Measurements from ENCODE around the gene ARMH3.

The ARMH3 gene

DNA sequence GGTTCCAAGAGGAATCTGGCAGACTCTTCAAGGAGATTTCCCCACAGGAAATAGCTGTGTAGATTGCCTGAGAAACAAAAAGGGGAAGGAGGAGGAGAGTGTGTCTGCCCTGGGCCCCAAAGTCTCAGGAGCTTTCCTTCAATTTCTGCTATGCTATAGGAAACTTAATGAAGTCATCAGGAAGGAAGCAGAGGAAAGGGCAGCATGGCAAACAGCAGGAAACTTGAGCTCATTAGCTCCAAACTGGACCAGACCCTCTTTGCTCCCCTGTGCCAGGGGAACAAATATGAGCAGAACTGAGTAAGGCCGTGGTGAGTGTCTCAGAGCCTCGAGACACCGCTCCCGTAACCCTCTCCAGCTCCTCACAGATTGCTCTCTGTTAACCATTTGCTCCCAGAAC is 207.6 kb downstream of the ARMH3 start:
- no peak for DNase-seq

DNA sequence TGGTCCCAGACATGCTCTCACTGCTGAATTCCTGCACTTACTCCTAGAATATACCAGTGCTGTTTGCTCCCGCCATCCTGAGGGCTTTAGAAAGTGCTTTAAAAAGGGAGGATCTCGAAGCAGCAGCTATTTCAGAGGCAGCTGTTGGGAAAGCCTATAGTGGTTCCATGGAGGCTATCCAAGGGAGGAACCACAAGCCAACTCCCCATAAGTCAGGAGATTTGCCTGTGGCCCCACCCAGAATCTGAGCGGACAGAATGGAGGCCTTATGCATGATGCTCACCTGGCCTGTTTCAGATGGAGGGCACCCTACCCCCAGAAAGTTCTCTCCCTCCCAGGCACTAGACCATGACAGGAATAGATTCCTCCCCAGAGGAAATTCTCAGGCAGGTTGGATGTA is 210.1 kb downstream of the ARMH3 start:
- DNase-seq, result no peak

DNA sequence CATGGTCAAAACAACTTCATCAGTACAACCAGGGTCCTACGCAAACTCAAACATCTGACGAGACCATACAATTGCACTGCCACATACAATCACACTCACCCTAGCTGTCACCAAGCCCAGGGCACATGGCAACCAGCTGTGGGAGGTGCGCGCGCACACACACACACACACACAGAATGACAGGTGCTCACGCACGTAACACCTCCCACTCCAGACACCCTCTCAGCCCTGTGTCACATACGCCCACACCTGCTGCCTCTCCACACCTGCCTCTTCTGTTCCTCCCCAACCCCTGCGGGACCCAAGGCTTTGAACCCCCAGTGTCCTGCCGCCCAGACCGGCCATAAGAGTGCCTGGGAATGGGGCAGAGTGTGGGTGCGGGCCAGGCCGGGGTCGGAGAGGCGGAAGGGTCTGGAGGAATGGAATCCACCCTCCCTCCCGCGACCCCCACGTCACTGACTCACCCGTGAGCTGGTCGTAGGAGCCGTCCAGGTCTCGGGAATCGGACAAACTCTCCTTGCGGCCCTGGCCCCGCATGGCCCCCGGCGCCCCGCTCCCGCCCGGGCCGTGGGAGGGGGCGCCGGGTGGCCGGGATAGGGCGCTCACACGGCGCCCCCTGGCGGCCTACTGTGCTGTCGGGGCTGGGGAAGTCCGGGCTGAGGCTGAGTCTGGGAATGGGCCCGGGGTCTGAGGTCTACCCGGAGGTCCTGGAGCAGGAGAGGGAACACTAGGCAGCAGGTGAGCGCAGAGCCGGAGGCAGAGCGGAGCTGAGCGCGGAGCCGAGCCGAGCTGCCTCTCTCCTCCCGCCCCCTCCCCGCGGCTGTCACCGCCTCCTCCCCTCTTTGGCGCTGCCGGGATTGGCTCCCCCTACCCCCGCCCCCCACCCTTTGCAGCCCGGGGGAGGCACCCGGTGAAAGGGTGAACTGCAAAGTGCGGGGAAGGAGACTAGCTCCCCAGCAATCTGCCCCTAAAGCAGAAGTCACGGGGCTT is 212.6 kb downstream of the ARMH3 start, which contains the start of gene KCNIP2:
Gene KCNIP2 (minus strand): TSS at position 769 of the 990 bp plus-strand sequence. CDS start 232 bp downstream, at position 537.
- no peak for DNase-seq

DNA sequence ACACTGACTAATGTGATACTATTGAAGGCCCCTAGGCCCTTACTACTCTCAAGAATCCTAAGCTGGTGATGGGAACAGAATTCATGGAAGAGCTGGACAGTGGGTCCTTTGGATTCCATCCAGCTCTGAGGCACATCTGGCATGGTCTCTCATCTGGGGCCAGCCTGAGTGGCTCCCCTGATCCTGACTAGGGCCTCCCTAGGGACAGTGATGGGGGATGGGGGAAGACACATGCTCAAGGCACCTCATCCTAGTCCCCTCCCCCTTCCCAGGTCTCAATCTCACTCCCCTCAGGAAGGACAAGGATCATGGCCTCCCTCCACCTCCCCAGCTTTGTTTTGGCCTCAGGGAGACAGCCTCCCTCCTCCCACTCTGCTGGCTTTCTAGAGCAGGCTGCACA is 214.1 kb downstream of the ARMH3 start:
- DNase-seq, result no peak

DNA sequence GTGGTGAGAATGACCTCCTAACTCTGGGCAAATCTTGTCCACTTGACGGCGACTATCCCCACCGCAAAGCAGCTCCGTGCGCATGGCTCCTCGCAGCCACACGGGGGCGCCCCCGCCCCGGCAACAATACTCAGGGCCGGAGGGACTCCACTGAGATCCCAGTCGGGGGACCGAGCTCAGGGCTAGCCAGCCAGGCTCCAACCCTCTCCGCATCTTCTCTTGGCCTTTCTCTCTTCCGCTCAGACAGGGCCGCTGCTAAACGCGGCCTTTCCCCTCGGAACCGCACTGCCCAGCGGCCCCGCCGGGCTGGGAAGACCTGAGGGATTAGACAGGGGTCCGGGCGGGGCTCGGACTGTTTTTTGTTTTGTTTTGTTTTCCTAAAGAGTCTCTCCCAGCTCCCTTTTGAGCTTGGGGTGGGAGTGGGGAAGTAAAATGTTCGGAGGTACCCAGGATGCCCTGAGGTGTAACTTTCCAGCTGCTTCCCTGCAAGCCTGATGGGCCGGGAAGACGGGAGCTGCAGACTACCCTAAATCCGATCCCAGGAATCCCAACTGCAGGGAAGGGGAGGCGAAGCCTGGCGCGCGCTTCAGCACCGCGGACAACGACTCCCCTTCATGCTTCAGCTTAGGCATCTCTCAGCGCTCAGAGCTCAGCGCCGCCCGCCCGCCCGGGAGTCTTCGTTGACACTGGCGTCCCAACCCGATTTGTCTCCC is 215.1 kb downstream of the ARMH3 start:
- peak; percentile 38 to 67 for DNase-seq

DNA sequence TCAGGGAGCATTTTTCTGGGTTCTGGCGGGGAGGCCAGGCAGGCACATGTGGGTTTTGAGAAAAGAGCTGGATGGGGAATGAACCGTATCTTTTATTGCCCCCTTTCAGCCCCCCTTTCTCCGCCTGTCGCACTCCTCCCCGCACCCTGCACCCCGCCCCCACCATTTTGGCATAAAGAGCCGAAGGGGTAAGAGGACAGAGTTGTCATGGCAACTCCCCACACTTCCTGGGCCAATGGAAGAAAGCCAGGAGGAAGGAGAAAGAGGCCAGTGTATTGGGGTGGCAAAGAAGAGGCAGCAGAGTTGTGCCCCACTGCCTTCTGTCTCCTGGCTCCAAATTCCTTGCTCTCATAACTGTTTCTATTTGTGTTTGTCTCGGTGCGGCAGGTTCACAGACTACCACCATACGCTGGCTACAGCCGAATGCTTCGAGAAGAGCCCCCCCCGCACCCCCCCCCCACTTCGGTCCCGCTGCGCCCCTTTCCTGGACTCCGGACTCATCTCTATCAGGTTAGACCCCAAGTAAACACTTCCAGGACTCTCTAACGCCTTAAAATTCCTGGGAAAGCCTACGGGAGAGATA is 215.8 kb downstream of the ARMH3 start:
- no peak for DNase-seq

DNA sequence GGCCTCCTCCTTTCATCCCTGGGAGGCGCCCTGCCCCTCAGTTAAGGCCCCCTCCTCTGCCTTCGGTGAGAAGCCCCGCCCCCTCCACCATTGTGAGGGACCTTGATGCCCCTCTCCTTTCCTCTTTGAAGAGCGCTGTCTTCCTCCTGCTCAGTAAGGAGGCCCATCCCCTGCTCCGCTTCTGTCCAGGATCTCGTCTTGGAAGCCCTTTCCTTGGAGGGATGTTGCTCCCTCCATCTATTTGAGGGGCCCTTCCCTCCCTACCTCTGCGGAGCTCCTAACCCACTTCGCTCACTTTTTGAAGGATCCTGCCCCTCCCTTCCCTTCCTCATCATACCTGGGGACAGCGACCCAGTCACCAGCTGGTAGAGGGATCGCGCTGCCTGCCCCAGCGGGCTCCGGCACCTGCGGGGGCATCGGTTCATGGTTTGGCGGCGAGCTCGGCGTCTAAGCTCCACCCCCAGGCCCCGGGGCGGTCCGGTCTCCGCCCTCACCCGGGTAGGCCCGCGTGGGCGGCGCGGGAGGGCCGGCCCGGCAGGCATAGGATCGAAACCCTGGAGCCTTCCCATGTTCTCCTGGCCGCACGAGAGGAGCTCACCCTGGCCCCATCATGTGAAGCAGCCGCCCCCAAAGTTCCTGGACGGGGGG is 216.4 kb downstream of the ARMH3 start:
- peak in 1 of 2 experiments; percentile 6 for DNase-seq

DNA sequence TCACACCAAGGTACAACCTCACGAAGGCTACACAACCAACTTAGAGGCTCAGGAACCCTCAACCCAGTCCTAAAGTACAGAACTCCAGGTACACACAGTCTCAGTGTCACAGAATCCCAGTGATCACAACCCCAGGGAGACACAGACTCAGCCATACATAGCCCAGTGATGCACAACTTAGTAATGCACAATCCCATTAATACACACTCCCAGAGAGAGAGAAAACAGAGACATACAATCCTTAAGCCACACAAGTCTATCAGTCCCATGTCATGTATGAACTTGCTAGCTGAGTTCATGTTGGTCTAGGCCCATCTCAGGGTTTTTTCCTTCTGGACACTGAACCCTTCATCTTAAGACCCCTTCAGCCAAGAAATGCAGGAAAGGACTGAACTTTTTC is 217.0 kb downstream of the ARMH3 start:
- DNase-seq, result no peak

DNA sequence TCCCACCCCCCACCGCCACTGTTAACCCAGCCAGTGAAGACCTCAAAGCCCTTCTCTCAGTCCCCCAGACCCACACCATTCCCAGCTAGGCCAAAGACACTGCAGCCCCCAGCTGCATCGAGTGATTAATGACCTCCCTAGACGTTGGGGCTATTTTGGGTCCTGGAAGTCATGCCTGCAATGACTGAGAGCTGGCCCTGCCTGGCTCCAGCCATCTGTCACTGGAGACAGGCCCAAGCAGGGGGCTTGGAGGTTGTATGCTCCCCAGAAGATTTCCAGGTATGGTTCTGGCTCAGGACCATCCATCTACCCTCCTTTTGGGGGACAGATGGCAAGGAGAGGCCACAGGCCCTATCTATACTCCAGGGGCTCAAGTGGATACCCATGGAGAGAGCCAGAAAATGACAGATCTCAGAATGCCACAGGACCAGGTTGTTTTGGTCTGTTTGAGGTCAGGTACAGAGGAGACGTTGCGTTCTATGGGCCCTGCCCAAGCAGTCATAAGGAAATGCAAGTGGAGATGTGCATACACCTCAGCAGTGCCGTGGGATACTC is 217.5 kb downstream of the ARMH3 start:
- DNase-seq, result peak in 1 of 2 experiments; percentile 36

DNA sequence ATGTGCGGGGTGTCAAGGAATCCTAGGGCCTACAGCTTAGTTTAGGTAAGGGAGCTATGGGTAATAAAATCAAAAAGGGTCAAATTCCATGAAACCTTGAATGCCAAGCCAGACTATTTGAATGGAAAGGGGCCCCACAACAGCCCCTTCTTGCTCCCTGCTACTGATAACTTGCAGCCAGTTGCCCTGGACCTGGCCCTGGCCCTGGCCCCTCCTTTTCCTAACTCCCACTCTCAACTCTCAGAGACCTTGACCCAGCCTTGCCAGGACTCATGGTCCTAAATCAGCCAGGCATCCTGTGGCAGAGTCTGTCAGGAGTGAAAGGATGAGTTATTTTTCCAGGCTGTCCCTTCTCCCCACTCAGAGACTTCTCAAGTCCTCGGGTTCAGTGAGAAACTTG is 218.2 kb downstream of the ARMH3 start:
- DNase-seq, result no peak

DNA sequence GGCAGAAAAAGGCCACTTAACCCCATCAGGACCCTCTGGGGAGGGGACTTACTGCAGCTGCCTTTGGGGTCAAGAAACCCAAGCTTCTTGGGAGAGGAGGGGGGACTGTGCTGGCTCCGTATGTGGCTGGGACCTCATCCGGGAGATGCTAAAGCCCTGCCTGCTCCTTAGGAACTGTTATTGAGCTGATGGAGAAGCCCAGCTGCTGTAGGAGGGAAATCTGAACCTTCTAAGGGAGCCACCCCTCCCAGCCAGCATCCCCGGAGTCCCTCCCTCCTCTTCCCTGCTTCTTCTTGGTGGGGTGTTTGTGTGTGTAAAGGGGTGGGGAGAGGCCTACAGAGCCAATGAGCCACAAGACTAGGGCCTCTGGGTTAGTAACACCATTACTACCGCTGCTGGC is 220.6 kb downstream of the ARMH3 start:
- DNase-seq, result no peak

DNA sequence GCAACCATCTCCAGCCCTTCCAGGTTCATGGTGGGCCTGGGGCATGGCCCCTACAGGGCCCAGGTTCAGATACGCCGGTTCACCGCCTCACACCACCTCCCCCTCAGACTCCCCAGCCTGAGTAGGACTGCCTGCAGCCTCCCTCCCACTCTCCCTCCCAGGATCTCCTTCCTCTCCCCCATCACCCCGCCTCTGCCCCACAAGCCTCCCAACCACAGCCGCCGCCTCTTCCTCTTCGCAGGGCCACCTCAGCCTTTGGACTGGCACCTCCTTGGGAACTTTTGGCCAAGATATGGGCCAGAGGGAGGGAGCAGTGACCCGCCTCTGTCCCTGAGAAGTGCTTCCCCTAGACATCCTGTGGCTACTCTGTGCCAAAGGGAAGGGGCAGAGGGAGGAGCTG is 221.6 kb downstream of the ARMH3 start:
- DNase-seq, result no peak

DNA sequence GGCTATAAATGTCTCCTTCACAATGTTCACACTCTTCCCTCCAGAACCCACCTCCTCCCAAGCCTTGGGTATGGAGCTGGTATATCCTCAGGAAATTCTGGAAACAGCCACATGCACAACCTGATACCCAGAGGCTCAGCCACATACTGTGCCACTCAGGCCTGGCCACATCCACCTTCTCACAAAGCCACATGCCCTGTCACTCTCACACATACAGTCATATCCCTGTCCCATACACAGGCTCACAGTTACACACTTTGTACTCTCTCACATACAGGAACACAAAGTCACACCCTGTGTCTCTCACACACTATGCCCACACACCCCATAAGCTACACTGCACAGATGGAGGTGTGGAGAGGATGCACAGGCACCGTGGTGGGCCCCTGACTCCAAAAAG is 222.5 kb downstream of the ARMH3 start:
- no peak for DNase-seq

DNA sequence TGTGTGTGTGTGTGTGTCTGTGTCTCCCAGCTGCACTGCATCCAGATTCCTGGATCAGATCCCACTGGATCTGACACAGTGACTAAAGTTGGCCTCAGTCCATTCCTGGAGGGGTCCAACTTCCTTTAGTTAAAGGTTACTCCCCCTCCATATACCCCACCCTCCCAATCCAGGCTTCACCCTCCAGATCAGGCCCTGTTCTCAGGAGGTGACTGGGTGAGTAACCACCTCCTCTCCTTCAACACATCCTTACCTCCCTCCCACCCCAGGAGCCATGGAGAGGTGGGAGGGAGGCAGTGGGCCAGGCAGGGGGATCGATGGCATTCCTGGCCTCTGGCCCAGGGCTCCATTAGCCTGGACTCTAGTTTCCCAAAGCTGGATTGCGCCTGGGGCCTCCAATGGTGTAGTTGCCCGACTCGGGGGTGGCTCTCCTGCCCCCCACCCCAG is 223.6 kb downstream of the ARMH3 start:
- no peak for DNase-seq

DNA sequence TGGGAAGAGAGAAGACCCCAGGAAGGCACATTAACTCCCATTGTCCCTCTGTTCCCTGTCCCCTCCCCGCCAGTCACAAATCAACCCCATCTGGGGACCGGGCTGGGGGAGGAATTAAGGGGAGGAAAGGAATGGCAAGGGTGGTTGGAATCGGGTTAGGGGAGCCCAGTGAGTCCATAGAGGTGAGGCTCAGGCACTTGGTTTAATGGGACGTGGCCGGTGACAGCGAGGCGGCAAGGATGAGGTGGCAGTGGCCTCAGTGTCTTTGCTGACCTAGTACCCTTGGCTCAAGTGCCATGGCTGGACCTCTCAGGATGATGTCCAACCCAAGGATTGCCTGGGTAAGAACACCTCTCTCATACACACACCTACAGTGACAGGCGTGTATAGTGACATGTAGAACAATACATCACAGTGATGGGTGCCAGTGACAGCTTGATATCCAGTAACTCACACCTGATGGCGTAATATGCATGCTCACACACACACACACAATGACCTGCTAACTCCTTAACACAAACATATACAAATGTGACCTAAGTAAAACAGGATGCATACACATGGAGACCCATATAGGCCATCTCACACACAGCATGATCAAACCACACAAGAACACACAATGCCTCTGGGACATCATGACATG is 224.7 kb downstream of the ARMH3 start:
- DNase-seq, result no peak

DNA sequence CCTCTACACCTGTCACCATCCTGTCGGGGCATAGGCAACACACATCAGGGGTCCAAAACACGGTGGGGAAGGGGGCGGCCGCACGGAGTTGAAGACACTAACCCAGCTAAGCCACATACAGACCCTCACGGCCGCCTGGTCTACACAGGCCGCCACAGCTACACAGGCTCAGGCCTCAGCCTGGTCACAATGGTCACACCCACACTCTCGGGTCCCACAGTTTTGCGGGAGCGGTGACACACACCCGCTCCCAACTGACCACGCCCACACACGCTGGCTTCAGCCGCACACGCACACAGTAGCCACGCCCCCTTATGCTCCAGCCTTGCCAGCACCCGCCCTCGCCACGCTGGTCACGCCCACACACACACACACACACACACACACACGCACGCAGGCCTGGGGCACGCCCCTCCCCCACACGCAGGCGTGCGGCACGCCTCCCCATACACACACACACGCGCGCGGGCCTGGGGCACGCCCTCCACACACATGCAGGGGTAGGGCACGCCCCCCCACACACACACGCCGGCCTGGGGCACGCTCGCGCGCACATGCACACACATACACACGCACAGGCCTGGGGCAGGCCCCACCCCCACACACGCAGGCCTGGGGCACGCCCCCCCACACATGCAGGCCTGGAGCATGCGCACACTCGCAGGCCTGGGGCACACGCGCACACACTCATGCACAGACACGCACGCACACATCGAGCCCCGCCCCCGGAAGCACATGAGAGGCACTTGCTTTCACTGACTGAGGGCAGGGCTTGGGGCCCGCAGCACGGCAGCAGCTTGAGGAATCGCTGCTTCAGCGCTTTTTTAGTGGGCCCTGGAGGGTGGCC is 225.4 kb downstream of the ARMH3 start:
- peak in 1 of 2 experiments; percentile 4 for DNase-seq

DNA sequence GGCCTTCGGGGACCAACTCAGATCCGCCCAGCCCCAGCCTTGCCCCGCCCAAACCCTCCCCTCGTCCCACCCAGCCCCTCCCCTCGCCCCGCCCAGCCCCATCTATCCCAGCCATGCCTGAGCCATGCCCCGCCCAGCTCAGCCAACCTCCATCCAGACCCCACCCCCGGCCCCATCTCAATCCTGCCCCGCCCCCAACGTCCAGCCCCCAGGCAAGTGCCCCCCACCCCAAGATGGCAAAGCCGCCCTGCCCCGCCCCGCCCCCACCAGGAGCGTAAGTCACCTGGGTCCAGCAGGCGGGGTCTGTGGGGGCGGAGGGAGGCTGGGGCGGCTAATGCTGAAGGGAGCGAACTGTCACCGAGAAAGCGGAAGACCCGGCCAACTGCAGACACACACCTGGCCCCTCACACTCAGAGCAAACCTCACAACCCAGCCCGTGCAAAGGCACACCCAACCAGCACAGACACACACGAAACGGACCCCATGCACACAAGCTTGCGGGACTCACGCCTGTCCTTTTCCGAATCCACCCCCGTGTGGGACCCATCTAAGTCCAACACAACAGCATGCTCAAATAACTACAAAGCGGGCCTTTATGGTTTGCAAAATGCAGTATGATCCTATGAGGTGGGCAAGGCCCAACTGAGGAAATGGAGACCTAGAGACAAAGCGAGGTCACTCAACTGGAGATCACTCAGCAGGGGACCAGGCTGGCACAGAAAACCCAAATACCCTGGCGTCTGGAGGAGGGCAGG is 226.2 kb downstream of the ARMH3 start:
- DNase-seq, result no peak

DNA sequence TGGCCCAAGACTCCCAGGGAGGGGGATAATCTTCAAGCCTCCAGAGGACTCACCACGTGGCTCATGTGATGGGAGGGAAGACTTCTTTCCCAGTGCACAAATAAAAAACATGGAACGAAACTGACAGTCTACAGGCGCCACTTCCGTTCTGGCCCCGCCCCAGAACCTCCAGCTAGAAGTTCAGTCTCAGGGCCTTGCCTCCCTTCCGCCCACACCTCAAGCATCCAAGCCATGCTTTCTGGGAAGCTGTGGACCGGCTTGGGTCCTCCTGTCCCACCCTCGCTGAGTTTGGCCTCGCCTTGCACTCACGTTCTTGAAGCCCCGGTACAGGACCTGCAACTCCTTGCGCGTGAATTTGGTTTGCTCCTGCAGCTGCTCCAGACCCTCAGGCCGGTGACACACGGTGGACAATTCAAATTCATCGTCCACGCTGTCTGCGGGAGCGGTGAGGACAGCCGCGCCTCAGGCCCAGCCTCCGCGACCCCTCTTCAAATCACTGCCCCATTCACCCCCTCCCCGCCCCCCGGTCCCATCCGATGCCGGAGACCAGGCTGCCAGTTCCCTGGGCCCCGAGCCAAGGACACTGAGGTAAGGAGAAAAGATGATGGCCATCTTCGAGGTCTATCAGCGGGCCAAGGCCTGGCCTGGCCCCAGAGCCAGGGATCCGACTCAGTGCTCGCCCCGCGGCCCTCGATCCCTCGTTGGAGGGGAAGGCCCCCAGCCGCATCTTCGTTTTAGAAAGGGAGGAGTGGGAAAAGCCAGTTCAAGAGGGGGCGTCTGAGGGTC is 227.0 kb downstream of the ARMH3 start:
- DNase-seq, result no peak

DNA sequence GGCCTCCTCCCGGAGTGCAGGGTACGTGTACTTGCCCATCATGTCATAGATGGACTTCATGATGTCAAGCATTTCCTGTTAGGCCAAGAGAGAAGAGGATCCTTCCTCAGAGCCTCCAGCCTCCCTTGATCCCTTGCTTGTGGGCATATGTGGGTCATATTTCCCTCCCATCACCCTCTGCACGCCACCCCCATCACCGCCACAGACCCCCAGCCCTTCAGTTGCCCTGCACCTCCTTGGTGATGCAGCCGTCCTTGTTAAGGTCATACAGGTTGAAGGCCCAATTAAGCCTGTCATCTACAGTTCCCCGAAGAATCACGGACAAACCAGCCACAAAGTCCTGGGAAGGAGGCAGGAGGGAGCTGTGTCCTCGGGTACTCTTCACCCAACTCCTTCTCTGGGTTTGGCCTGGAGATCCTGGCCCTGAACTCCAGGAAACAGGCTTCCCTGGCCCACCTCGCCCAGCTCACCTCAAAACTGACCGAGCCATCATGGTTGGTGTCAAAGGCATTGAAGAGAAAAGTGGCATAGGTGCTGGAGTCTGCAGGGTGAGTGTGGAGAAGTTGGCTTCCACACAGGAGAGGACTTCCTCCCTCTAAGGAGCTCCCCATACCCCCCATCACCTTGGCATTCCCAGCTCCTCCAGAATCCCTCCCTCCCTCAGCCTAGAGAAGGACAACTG is 227.9 kb downstream of the ARMH3 start:
- DNase-seq, result no peak

Measured in cerebellar nuclear complex (tissue), 1 donor.